Measurements from ENCODE around the gene NDRG4.

DNA sequence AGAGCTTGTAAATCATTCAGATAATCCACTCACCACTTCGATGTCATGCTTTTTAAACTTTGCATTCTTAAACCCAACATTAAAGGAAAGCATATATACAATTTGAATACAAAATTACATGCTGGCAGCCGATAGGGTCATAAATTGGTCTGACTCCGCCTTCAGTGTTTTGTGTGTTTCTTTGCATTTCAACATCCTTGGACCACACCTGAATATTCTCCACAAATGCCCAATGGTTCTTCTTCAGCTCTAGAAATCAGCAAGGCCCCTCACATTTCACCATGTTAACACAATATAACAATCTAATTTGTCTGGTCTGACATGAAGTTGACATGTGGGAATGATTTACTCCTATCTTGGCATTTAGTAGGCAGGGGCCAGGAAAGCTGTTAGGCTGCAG lies 32.5 kb downstream of the NDRG4 start:
- TF ChIP-seq EP300 (IDR thresholded peaks at IDR 0.05; ENCODE audit: low read depth) (no peak), POLR2AphosphoS5 (IDR thresholded peaks at IDR 0.05) (no peak), CTCF (IDR thresholded peaks at IDR 0.05) (no peak)

Measured in transverse colon (tissue), 4 donors.